SIG-M5 (cell line): ENCODE data around the gene PPY.
"Not testable (repeated sequence)": the region's sequence is repeated elsewhere in the genome, so short reads cannot be mapped to it uniquely, and the experiment has no call there.

Experiments
- DNase-seq: peaks from one replicate; lab custom pipeline; 2025; lab: John Stamatoyannopoulos, UW

The PPY gene

DNA sequence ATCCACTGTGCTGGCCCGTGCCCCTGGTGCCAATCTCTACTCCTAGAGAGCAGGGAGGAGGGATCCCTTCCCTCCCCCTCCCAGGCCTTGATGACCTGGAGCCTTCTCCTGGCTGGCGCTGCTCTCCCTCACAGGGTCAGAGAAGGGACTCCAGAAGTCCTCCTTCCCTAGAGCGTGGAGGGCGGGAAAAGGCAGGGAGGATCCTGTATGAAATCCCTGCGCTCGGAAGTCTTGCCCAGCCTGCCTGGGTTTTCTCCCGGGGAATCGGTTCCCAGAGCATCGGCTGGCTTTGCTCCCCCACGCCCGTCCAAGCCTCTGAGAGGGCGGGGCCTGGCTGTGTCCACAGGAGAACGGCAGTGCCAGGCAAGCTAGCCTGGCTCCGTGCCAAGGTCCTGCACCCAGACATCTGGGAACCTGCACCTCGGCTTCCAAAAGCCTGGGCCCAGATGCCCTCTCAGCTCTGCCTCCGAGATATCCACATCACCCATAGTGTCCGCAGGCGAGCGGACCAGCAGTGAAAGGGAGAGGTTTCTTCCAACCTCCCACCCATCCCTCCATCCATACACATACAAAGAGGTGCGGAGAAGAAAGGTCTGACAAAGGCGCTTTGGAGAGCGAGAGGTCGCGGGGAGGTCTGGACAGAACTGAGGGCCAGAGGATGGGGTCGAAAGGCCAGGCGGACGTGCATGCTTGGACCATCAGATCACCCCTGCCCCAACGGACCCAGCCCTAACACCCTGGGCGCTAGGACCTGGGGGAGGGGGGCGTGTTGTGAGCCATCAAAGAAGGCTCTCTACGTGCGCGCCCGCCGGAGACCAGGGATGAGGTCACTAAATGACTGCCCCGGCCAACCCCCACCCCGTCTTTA lies 36.1 kb downstream of the PPY start:
- no peak for DNase-seq

DNA sequence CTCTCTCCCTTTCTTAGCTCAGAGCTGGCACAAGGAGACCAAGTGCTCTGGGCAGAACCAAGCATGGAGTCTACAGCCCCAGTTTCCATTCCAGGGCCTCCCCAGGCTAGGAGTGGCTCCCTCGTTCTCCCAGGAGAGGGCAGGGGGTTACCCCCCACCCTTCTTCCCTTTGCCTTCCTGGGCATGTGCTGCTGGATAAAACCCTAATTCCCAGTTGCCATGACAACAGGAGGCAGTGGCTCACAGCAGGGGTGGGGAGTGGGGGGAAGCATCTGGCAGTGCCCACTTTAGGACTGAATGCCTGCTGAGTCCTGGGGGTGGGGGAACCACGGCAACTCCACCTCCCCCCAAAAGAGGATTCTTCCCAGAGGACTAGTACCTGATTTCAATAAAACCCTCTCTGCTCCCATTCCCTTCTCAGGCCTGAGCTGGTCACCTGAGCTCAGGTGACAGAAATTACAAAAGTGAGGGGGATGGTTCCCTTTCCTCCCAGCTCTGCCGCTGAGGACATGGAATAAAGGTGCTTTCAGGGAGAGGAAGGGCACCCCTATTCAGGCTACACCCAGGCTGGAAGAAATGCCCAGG lies 36.8 kb downstream of the PPY start:
- DNase-seq = no peak

DNA sequence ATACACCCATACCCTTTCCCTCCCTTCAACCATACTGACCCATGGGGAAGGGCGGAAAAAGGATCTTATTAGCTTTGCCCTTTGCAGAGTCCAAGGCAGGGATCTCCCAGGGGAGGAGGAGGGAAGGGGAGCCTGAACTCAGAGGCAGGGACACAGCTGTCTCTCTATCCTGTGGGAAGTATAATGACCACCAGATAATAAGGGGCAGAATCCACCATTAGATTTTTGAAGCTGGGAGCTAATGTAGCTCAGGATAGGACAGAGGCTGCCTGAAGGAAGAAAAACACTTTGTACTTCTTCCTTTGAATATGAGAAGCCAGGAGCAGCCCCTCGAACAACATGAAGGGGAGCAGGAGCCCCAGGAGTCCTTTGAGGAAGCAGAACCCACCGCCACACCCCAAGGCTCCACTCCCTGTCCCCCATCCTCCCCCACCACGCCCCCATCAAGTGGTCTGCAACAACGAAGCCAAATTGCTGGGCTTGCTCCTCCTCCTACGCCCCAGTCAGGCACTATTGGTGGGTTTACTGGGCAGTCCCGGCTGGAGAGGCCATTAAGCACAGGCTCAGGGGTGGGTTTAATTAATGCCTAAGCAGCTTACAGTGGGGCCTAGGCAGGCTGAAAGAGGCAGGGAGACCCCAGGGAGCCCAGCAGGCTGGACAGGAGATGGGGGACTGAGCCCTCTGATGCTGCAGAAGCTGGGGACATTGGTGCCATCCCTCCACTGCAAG lies 40.3 kb downstream of the PPY start:
- no peak for DNase-seq

DNA sequence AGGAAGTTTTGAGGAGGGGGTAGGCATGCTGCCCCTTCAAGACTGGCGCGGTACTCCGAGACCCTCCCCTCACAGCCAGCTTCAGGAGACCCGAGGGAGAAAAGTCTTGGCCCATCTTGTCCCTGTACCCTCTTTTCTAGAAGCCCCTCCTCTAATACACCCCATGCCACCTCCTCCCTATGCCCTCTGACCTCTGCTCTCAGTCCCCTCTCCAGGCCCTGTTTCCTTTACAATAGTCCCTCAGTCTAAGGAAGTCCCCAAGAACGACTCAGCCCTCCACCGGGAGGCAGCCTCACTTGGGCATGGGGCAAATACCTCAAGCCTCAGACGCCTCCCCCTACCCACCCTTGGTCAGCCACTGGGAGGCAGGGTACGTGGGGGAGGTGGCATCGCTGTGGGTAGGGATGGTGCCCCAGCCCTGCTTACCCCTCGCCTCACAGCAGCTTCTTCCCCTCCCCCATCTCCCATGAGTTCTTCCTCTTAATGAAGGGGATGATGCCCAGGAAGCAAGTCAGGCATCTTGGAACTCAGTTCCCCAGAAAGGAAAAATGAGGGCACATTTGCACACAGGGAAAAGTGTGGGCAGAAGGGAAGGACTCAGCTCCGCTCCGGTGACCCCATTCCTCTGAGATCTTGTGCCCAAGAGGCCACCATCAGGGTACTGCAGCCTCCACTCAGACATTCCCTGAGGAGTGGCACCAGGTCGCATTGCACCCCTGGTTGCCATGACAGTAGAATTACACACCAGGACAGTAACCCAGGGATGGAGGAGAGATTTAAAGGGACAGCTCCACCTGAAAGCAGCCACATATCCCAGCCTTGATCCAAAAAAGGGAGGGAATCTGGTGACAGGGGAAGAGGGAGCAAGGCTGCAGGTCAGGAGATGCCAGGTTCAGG lies 41.2 kb downstream of the PPY start:
- no peak for DNase-seq

DNA sequence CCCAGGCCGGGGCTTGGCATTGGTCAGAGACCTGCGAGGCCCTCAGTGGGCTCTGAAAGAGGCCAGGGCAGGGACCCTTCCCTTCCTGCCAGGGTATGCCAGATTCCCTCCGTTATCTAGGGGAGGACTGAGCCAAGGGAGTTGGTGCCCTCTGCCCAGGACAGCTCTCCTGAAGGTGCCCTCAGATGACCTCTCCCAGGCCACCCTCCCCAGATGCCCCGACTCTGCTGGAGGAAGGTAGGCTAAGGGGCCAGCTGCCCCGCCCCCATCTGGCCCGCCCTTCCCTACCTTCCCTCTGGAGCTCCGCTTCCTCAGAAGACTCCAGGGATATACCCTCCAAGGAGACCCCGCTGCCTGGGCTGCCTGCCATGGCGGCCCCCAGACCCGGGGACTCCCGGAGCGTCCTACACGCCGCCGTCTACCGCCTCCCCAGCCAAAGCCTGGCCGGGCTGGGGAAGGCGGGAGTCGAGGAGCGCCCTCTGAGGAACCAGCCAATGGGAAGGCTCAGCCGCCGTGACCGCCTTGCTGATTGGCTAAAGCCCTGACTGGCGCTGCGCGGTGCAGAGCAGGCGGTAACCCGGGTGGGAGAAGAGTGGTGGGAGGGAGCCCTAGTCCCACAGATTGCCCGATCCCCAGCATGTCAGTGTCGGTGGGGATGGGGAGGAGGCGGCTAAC lies 42.0 kb downstream of the PPY start:
- DNase-seq = no peak

DNA sequence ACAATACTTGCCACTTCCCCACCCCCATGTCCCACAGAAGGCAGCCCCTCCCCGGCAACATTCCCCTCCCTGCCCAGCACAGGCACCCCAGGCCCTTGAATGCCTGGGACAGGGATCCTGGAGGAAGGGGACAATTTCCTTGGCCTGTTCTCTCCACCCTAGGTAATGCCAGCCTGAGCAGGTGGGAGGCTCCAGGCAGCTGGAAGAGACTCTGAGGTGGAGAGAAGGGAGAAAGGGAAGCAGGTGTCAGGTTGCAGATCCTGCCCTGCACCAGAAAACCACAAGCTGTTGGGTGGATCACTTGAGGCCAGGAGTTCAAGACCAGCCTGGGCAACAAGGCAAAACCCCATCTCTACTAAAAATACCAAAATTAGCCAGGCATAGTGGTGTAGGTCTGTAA lies 43.8 kb downstream of the PPY start:
- no peak for DNase-seq

DNA sequence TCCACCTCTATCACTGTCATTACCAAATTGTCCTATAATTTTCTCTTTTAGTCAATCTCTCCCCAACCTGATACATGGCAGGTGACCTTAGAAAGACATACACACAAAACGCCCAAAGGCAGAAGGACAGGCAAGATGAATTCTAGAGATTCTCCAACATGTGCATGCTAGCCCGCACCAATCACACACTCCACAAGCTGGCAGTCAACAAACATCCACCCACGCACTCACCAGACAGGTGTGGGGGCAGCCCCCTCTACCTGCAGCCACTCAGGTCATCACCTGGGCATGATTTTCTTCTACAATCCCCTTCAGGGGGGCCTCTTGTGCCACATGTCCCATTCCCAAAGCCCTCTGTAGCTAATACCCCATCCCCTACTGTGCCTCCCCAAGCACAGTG lies 44.4 kb downstream of the PPY start:
- no peak for DNase-seq

DNA sequence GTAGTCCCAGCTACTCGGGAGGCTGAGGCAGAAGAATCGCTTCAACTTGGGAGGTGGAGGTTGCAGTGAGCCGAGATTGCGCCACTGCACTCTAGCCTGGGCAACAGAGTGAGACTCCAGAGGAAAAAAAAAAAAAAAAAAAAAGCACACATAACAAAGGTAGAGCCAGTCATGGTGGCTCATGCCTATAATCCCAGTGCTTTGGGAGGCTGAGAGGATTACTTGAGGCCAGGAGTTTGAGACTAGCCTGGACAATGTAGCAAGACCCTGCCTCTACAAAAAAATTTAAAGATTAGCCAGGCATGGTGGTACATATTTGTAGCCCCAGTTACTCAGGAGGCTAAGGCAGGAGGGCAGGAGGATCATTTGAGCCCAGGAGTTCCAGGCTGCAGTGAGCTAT lies 47.8 kb downstream of the PPY start:
- not testable (repeated sequence) for DNase-seq

DNA sequence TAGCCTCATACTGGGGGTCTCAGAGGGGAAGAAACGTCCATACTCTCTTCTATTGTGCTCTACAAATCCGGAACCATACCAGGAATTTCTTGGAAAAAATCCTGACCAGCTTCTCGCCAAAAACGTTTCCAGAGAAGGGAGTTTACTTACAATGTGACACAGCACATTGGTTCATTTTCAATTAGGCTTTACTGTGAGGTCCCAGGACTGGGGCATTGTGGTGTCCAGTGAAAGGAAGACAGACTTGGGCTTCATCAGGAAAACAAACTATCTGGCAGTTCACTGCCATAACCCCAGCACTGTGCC lies 49.7 kb downstream of the PPY start:
- DNase-seq = no peak

DNA sequence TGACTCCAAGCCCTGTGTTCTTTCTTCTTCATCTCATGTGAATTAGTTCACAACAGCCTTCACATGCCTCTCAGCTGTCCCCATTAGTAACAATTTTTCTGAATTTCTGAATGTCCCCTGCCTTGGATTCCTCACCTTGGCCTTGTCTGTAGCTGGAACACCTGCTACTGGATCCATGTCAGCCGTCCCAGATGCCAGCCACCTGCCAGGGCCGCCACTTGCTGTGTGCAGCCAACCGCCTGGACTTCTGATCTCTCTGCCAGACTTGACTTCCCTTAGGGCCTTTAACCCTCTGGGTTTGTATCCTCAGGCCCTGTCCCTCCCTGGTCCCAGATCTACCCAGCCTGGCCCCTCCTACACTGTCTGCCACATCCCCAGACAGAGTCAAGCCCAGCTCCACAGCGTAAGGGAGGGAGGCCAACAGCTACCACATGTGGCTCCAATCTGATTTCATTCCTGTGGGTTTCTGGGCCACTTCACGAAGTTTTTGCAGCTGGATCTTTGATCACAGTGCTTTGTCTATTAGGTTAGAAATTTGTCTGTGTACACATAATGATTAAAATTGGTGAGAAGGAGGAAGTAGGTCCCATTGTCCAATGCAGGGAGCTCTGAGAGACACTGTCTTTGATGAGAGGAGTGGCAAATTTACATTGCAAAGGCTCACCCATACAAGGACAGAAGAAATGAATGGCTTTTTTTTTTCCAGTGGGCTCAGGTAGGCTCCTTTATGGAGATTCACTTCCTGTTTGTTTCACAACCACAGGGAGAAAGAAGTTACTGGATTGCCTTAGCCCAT lies 50.2 kb downstream of the PPY start:
- DNase-seq = no peak
